NCI-H524 (cell line): ENCODE measurements around the gene IL20.

Experiments used
- DNase-seq, 2 experiments: peaks; one replicate each; lab custom pipeline; 2025; lab: John Stamatoyannopoulos, UW

The IL20 gene, protein sequence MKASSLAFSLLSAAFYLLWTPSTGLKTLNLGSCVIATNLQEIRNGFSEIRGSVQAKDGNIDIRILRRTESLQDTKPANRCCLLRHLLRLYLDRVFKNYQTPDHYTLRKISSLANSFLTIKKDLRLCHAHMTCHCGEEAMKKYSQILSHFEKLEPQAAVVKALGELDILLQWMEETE

DNA sequence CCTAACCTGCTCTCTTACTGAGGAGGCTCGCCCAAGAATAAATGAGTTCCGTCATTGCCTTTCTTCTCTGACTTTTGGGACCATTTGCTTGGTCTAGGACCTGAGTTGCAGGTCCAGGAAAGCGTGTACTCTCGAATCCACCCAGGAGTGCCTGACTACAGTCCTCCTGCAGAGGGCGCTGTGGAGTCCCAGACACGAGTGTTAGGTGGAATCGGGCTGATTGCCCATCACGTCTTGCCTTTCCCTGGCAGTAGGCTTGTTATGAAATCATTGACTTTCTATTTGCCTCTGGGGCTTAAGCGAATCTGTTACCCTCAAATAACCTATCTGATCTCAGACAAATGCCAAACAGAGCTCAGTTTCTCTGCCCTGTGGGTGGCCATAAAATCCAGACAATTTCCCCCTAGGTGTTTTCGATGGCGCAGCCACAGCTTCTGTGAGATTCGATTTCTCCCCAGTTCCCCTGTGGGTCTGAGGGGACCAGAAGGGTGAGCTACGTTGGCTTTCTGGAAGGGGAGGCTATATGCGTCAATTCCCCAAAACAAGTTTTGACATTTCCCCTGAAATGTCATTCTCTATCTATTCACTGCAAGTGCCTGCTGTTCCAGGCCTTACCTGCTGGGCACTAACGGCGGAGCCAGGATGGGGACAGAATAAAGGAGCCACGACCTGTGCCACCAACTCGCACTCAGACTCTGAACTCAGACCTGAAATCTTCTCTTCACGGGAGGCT, at the start of gene IL20:
TSS of gene IL20 (plus strand) at position 685 of the 733 bp plus-strand sequence. CDS start 230 bp downstream, outside the sequence.
- peak; percentile 45 to 52 for DNase-seq

DNA sequence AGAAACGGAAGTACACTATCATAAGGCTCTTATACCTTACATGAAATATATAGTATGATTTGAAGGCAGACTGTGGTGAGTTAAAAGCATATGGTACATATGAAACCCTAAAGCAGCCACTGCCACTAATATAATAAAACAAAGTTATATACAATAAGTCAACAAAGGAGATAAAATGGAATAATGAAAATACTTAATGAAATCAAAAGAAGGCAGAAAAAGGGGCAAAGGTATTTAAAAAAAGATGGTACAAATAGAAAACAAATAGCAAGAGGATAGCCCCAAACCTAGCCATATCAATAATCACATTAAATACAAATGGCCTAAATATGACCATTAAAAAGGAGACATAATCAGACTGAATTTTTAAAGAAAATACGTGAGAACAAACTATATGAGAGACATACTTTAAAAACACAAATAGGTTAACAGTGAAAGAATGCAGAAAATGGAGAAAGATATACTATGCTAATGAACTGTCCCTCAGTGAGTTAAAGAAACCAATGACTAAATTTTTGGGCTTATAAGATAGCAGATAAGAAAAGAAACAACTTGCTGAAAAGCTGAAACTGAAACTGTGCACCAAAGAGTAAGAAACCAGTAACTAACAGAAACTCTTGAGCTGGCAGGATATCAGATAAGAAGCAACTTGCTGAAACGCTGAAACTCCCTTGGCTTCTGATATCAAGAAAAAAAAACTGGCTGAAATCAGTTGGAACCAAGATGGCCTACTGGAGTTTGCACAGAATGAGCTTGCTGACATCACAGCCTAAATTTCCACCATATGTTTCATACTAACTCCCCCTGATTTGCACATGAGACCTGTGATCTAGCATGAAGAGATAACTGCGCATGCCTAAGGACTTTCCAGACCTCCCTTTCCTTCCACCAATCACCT, 48.8 kb upstream of the IL20 start:
- no peak for DNase-seq

DNA sequence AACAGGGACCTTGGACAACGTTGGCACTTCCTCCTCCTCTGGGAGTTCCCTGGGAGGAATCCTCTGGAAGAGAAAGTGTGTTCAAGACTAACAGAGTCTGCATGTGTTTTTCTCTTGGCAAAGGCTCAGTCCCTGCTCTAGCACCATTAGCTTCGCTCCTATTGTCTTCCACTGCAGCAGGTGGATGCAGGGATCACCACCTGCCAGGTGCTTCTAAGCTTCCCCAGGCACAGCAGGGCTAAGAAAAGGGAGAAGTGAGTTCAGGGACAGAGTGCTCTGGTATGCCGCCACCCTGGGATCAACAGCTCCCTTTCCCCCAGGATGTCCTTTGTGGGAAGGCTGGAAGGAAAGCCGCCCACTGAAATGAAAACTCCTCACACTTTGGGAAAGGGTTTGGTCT, 43.9 kb upstream of the IL20 start:
- DNase-seq = no peak

DNA sequence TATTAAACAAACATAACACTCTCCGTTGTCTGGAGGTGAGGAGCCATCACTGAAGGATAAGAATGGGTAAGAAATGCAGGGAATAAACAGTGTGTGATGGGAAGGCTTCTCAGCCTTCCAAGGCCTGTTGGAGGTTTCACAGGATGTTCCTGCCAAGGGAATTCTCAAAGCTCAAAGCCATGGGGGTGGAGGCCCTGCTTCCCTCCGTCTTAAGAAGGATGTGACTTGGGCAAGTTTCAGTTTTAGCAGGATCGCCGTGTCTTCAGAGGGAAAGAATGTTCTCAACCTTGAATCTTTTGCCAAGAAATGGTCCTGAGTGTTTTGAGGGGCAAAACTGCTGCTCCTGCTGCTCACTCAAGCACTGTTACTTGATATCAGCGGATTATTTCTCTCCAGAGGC, 41.7 kb upstream of the IL20 start:
- no peak for DNase-seq

DNA sequence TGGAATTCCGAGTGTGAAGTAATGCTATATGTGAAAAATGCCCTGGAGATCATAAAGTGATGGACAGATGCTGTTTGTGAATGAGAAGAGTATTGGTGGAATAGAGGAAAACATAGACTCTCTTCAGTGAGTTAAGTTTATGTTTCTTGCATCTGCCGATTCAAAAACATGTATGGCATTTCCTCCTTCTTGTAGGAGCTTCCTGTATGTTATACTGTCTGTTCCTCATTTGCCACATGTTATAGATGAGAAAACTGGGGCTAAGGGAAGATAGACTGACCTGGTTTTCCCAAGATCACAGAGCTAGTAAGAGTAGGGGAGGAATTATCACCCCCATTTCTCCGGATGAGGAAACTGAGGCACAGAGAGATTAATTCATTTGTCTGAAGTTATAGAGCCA, 41.1 kb upstream of the IL20 start:
- DNase-seq = no peak

DNA sequence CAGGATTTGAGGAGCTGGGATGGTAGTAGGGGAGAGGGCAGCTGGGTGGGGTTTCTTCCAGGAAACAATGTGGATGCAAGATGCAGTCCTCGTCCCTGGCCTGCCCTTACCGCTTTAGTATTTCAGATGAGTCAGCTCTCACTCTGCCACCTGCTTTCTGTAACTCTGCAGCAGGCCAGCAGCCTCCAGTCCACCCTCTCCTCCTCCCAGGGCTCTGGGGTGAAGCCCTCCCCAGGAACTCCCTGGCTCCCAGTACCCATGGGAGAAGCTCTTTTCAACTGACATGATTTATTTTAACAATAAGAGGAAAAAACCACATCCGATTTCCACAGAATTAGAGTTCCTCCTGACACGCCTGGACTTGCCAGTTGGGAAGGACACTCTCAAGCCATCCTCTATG, 39.0 kb upstream of the IL20 start:
- DNase-seq = no peak

DNA sequence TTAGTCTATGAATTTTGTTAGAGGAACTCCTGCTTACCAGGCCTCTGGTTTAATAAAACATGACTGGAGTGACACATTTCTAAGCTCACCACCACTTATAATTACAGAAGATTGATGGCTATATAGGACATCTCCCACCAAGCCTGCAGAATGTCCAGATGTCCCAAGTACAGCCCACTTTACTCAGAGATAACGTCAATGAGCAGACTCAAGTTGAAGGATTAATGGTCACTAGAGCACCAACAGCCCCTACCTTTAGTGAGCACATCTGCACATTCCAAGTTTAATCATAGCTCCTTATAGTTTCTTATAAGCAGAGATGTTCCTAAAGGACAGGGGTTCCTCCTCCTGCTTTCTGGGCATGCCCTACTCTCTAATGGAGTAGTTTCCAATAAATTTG, 37.4 kb upstream of the IL20 start:
- peak in 1 of 2 experiments; percentile 28 for DNase-seq

DNA sequence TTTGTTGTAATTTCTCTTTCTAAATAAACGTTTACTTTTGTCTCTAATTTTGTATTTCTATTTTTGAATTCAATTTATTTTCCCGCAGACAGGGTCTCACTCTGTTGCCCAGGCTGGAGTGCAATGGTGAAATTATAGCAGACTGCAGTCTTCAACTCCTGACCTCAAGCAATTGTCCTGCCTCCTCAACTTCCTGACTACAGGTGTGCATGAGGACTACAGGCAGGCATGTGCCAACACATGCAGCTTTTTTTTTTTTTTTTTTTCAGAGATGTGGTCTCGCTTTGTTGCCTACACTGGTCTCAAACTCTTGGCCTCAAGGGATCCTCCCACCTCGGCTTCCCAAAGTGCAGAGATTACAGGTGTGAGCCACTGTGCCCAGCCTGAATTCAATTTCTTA, 36.7 kb upstream of the IL20 start:
- DNase-seq = no peak

DNA sequence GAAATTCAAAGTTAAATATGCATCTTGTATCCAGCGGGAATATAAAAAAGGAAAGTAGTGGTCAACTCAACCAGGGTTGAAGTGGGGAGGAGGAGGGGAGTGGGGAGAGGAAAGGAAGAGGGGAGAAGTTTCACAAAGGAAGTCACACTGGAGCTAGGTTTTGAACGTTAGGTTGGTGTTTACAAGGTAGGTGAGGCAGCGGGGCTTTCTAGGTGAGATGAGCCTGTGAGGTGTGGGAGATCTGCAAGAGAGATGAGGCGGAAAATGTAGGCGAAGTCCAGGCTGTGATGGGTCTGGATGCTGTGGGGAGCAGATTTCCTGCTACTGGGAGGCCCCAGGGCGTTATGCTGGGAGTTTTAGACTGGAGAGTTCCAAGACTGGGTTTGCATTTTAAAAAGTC, 36.1 kb upstream of the IL20 start:
- no peak for DNase-seq

DNA sequence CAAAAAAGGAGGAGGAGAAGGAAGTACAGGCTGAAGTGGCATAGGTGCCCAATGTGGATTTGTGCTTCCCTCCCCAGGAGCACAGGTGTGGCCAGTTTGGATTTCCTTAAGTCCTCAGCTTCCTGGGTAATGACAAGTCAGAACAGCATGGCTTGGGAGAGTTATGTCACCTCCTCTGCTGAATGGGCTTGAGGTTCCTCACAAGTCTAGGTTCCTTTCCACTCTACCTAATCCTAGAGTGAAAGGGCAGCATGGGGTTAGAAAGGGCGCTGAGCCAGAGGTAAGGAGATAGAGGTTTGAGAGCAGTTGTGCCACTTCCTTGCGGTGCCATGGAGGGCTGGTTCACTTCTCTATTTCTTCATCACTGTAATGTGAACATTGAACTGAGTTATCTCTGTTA, 35.5 kb upstream of the IL20 start:
- DNase-seq = no peak

DNA sequence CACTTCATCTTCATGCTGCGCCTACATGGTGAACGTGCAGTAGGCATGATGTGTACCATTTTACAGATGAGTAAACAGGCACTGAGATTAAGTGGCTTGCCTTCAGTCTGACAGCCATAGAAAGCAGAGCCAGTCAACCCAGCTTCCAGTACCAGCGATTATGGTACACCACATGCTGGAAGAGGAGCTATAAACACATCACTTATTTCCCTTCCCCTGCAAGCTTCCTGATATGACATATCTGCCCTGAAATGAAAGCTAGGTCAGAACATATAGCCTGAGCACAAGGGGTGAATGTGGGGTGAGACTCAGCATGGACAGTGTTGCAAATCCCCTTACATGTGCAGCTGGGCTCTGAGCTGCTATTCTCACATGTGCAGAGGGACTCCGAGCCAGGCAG, 33.8 kb upstream of the IL20 start:
- no peak for DNase-seq

DNA sequence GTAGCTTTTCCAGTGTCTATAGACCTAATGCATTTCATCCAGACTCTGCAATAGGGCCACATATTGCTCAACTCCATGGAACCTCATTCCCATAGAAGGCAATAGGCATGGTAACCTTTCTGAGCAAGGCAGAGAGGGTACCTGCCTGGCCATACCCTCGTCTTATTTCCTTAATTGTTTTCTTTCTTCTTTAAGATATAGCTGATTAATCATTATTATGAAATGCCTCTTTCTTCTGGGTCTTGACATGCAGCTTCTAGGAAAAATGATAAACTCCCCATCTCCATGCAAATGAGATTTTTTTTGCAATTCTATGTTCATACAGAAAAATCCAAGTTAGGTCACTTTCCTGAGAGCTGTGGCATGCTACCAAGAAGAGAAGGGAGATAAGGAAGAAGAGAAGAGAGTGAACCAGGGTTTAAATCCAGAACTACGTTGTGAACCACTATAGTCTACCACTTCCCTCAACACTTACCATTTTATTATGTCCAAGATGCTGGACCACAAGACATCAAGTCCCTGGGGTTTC, 33.0 kb upstream of the IL20 start:
- DNase-seq = no peak

DNA sequence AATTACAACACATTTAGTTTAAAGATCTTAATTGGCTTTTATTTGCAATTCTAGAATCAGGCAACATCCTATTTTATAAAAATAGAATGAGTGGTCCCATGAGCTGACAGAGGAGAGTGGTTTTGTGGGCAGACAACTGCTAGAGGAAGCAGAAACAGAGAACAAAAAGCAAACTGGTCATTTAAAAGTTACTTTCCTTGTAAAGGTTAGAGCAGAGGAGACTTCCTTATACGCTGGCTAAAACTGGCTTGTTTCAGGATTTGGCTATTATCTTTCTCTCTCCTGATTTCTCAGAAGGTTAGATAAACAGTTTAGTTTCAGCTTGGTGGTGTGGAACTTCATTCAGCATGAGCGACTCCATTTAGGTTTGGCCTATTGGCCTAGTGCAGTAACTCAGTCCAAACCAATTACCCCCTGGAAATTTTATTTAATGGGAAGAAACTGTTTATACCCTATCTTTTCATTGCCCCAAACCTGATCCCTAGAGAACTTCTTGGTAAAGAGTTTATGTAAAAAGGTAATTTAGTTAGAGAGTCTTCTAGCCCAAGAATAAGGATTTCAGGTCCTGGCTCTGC, 32.2 kb upstream of the IL20 start:
- no peak for DNase-seq

DNA sequence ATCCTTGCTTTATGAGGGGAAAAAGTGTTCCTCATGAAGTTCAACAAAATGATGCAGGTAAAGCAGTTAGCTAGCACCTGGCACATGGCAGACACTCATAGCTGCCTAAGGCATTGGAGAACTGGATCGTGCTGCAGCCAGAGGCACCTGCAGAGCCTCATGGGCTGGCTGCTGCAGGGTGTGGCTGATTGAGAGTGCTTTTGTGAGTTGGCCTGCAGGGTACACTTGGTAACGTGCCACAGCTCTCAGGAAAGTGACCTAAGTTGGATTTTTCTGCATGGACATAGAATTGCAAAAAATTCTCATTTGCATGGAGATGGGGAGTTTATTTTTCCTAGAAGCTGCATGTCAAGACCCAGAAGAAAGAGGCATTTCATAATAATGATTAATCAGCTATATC, 31.6 kb upstream of the IL20 start:
- no peak for DNase-seq

DNA sequence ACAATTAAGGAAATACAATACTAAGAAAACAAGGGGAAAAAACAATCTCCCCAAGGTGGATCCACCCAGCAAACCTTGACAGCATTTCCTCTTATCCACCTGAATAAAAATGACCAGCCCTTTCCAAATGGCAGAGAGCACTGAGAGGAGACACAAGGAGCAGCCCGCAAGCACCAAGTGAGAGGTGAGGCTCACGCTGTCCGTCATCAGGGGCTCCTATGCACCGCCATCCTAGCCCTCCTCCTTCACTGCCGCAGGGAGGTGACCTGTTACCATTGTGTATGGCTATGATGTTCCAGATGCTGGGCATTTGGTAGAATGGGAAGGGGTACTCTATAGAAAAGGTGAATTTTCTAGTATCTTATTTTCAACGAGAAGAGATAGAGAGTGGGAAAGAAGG, 31.2 kb upstream of the IL20 start:
- DNase-seq = no peak

DNA sequence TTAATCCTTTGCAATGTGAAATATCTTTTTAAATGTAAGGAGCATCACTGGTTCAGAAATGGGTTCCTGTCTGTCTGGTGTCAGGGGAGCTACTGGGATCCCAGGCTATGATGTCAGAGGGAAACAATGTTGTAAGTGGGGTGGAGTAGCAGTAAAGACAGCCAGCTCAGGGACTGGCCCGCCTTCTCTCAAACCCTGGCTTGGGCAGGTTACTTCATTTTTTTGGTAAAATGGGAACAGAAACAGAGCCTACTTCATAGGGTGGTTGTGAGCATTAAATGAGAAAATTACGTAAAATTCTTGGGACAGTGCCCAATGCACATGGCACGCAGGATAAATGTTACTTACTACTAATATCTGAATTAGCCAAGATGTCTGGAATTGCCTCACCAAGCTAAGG, 30.7 kb upstream of the IL20 start:
- DNase-seq = no peak

DNA sequence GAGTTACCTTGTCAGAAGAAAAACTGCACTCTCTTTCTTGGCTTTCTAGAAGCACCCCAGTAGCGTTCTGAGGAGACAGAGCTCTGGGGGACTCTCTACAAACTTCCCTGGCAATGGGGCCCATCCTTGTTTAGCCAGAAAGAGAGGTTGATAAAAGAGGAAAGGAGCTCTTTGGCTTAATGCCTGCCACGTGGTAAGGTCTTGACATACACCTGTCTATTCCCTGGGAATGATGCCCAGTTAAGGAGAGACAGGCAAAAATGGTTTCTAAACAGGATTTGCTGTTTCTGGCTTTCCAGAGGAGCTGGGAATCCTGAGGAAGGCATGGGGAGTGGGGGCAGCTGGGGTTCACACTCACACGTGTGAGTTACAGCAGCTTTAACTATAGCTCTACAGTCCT, 30.2 kb upstream of the IL20 start:
- DNase-seq = no peak

DNA sequence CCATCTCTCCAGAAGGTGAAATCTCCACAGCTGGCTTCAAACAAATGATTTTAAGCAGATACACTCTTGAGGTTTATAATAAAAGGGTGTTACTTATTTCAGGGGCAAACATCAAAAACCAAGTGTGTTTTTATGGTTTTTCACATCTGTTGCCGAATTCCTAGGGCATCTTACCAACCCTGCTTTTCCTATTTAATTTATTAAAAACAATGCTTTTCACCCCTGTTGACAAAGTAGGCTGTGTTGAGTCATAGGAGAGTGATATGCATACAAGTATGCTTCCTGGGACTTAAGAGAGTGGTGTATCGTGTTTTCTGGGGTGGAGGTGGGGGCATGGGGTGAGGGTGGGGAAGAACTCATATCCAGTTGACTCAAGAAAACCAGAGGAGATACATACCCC, 29.3 kb upstream of the IL20 start:
- DNase-seq = no peak

DNA sequence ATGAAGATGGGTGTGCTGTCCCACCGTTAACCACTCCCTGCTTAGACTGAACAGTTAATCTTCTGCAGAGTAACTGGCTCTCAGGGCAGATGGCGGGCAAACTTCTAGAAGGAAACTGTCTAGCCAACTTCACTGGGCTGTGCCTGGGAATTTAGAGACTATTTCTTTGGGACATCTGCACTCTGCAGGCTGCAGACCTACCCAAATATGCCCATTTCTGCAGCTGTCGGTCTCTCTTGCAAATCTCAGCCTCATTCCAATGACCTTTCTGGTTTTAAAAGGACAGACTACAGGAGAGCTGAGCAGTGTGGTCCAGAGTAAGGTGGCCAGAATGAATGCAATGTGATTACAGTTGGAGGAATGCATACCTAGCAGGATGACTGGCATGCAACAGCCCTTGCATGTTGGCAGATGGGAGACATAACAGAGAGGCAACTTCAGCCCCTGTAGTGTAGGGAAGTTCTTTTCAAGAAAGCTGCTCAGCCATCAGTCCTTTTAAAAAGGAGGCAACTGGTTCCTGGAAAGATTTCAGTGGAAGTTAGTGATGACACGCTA, 26.3 kb upstream of the IL20 start:
- DNase-seq = no peak

DNA sequence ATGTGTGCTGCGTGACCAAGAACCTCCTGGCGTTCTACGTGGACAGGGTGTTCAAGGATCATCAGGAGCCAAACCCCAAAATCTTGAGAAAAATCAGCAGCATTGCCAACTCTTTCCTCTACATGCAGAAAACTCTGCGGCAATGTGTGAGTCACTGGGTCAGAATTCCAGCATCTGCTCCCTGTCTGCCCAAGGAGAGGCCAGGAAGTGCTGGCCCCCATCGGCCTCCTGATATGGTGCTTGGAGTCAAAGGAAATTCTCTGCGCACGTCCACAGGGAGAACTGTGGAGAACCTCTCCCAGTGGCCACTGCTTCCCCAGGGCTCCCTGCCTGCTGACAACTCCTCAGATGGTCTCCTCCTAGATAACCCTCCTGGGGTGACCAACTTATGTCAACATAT, 25.6 kb upstream of the IL20 start:
- no peak for DNase-seq

DNA sequence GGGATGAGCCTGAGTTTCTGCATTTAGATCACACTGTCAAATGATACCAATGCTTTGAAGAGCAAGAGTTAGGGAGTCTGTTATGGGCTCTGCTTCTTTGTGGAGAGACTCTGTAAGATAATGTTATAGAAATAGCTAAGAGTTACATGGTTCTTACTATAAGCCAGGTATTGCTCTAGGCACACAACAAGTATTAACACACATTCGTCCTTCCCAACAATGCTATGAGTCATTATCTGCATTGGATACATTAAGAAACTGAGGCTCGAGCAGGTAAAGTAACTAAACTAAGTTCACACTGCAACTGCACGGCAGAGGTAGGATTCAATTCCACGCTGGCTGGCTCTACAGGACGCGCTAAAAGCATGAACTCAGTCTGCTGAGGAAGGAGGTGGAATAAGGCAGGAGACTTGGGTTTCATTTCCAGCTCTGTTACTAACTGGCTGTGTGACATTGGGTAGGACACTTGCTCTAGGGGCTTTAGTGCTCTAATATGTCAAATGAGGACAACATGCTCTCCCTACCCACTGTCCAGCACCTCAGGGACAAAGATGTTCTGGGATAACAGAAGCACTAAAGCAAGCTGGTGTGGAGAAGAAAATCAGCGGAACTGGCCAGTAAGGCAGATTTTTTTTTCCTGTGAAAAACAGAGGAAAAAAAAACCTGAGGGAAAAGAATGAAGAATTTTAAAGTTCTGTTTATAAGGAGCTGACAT, 23.7 kb upstream of the IL20 start:
- DNase-seq = no peak
